NT2/D1 (cell line): ENCODE measurements around the gene MCEE.

Experiments used
- YY1 ChIP-seq: IDR thresholded peaks from 2 replicates; pipeline ENCODE4 v1.6.1; 2011; ENCODE audit not compliant: insufficient read length, insufficient read depth
- ZNF274 ChIP-seq: IDR thresholded peaks from 2 replicates; pipeline ENCODE4 v1.6.1; 2011; ENCODE audit warnings: mild to moderate bottlenecking, low read depth, low read length

DNA sequence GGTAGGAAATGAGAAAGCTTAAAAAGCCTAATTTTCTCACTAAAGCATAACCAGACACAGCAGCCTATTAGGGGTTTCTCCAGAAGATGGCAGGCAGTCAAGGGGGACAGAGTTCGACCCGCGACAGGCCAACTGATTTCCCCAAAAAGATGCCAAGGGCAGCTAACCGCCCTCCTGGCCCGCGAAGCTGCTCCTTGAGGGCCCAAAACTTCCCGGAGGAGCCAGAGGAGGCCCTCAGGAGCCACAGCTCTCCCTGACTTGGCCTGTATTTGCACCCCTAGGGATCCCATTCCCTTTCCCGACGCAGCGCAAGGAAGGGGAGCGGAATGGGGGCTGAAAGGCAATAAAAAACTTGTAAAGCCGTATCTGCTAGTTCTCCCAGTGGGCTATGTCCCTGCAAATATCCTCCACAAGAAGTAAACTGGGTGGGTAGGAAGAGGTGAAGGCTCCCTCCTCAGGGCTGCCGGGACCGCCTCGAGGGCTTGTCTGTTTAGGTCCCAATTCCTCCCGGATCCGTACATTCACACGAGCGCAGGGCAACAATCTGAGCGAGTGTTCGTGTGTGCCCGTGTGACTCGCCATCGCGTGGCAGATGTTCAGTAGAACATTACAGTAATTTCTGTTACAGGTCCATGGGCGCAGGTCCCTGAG, 62.3 kb downstream of the MCEE start:
- TF ChIP-seq YY1 (no peak), ZNF274 (no peak)
